ENCODE measurements around the gene TP53. TPM values are rescaled to one million over a fixed set of nuclear protein-coding genes. Genes with fewer than 3 reads are reported as not detected.
"Not testable (repeated sequence)": the region's sequence is repeated elsewhere in the genome, so short reads cannot be mapped to it uniquely, and the experiment has no call there.

The TP53 gene
- total RNA-seq, 1 donor: 9.9 TPM

- Histone ChIP-seq H3K4me1 (ENCODE audit: insufficient read depth, low read length) (no peaks in the 10 kb centered on the region), H3K4me3 (ENCODE audit: low read length) (no peak overlapping the region), H3K27me3 (ENCODE audit: insufficient read depth, low read length) (peaks cover 13% of the 10 kb centered on the region), H3K9me3 (ENCODE audit: low read depth, low read length) (no peaks in the 10 kb centered on the region)
These were observed 30.2 kb downstream of the TP53 start for GRCh38 chr17:7656958-7657609.

DNA sequence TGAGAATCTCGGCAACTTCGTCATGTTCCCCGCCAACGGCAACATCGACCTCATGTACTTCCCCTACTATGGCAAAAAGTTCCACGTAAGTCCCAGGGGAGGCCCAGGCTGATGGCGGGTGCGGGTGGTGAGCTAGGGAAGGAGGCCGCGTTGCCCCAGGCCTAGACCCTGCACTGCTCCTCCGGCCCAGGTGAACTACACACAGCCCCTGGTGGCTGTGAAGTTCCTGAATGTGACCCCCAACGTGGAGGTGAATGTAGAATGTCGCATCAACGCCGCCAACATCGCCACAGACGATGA lies 31.8 kb downstream of the TP53 start:
- H3K4me3 ChIP-seq (ENCODE audit: low read length): no peak overlapping the region
- H3K27me3 ChIP-seq (ENCODE audit: insufficient read depth, low read length): peaks cover 25% of the 10 kb centered on the region
- H3K4me1 ChIP-seq (ENCODE audit: insufficient read depth, low read length): peaks cover 10% of the 10 kb centered on the region
- H3K9me3 ChIP-seq (ENCODE audit: low read depth, low read length): no peaks in the 10 kb centered on the region

DNA sequence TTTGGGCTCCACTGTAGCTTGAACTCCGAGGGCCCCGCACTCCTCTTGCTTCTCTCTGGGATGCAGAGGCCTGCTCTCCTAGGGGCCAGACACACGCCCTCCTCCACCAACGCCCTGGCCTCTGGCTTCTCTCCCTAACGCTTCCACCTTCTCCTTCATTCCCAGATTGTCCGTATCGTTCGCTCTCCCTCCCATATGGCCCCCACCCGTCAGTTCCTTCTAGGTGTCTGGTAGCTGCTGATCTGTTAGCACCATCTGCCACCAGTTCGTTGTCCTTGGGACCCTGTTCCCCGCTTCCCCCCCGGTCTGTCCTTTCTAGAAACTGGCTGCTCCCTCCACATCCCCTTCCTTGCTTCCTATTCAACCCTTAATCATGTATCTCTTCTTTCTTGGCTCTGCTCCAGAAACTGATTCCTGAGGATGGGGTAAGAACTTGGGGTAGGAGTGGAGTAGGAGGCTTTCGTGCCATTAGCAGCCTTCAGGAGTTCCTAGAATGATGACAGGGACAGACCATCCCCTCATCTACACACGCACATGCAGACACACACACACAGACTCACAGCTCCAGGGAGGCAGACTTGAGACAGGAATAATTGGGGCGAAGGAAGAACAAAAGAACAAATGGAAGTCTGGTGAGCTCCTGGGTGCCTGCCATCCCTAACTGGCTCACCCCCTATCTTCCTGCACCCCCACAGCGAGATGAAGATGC lies 32.3 kb downstream of the TP53 start:
- no peaks in the 10 kb centered on the region for H3K9me3 ChIP-seq (ENCODE audit: low read depth, low read length)
- peaks cover 30% of the 10 kb centered on the region for H3K27me3 ChIP-seq (ENCODE audit: insufficient read depth, low read length)
- peaks cover 16% of the 10 kb centered on the region for H3K4me1 ChIP-seq (ENCODE audit: insufficient read depth, low read length)
- H3K4me3 ChIP-seq (ENCODE audit: low read length): no peak overlapping the region

DNA sequence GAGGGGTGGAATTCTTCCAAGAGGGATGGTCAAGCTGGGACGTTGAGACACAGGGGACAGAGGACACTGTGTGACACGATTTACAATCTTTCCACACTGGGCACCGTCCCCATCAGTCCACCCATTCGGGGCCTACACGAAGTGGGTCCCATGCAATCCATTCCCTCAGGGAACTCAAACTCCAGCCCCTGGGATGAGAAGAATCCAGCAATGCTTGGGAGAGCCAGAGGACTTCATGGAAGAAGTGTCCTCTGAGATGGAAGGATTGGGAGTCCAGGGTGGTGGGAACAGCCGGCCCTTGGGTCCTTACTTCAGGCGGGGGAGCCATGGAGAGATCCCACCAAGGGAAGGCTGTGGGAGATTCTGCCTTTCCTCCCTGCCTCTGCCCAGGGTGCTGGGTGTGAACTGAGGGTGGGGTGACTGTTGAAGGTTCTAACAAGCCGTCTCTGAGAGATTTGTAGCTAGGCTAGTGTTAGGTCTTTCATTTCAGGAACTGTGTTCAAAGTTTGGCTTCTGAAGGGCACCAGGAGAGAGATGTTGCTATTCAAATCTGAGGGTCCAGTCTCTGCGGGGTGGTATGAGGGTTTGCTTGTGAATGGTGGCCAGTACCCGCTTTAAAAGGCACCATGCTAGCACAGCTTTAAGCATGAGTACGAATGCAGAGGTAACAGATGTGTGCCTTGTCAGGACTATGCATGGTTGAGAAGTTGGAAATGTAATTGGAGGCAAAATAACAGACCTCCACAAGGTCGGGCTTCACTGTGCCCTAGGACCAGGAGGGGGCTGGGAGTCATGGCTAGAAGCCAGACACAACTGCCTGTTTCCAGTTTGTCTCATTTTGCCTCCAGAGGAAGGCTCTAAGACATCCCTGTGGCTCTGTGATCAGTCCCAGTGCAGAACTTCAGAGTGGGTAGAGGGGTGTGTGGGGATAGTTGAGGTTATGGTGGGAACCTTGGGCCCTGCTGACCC lies 34.6 kb downstream of the TP53 start:
- H3K27me3 ChIP-seq (ENCODE audit: insufficient read depth, low read length): peaks cover 37% of the 10 kb centered on the region
- H3K4me3 ChIP-seq (ENCODE audit: low read length): no peak overlapping the region
- peaks cover 18% of the 10 kb centered on the region for H3K4me1 ChIP-seq (ENCODE audit: insufficient read depth, low read length)
- H3K9me3 ChIP-seq (ENCODE audit: low read depth, low read length): no peaks in the 10 kb centered on the region

DNA sequence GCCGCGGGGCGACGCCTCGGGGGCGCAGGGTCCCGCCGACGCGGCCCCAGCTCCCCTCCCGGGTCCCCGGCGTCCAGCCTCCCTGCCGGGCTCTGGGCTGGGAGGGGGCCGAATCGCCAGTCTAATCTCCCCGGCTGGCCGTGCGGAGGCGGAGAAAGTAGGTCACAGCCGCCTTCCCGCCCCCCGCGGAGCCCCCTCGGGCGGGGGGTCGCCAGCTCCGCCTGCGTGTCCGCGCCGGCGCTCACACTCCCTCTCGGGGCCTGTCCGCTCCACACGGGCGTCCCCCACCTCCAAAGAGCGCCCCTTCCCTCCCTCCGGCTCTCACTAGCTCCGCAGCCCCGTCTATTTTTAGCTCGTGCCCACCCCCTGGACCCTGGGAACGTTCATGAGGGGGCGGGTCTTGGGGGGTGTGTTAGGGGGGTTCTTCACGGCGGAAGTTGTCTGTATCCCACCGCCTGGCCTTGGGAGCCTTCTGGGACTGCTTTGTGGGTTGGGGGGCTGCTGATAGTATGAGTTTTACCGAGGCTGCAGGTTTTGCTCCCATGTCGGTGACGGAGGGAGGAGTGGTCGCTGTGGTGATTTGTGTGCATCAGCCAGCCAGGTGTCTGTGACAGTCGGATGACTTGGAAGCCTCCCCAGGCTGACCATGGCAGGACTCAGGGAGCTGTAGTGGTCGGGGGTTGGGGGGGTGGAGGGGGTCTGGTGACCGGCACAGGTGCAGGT lies 35.5 kb downstream of the TP53 start:
- peaks cover 37% of the 10 kb centered on the region for H3K27me3 ChIP-seq (ENCODE audit: insufficient read depth, low read length)
- H3K4me1 ChIP-seq (ENCODE audit: insufficient read depth, low read length): peaks cover 23% of the 10 kb centered on the region
- H3K4me3 ChIP-seq (ENCODE audit: low read length): no peak overlapping the region
- H3K9me3 ChIP-seq (ENCODE audit: low read depth, low read length): no peaks in the 10 kb centered on the region

- Histone ChIP-seq H3K4me1 (ENCODE audit: insufficient read depth, low read length) (peaks cover 29% of the 10 kb centered on the region), H3K9me3 (ENCODE audit: low read depth, low read length) (no peaks in the 10 kb centered on the region), H3K27me3 (ENCODE audit: insufficient read depth, low read length) (peaks cover 37% of the 10 kb centered on the region), H3K4me3 (ENCODE audit: low read length) (peak overlapping the region; percentile 20)
These were observed 36.1 kb downstream of the TP53 start for GRCh38 chr17:7651097-7651664.

DNA sequence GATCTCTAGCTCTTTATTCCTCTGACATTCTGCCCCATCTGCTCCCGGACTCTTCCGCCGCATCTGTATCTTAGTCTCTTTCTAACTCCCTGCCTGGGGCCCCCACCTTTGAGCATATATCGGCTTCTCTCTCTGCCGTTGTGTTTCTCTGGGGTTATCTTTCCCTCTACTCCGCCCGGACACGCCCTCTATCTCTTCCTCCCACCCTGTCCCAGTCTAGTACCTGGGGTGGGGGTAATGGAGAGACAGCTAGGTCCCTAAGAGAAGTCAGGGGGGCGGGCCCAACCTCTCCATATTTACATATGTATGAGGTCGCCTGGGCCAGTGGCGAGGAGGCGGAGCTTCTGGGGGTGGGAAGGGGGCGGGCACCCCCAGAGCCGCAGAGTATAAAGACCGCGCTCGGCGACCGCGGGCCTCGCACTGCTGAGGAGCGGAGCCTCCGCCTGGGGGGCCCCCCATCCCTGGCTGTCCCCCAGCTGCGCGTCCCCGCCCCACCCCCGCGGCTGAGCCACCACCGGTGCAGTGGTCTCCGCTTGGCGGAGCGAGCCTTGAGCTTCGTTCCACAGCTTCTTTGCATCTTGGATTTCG lies 36.7 kb downstream of the TP53 start, which contains the start of gene ATP1B2:
ATP1B2 (plus strand) TSS at position 418 of the 588 bp plus-strand sequence. CDS start 593 bp downstream, outside the sequence.
- H3K4me1 ChIP-seq (ENCODE audit: insufficient read depth, low read length): peaks cover 34% of the 10 kb centered on the region
- H3K9me3 ChIP-seq (ENCODE audit: low read depth, low read length): no peaks in the 10 kb centered on the region
- peaks cover 37% of the 10 kb centered on the region for H3K27me3 ChIP-seq (ENCODE audit: insufficient read depth, low read length)
- peak within 1 kb of the TSS; percentile 20 for H3K4me3 ChIP-seq (ENCODE audit: low read length)

GRCh38 chr17:7647018-7647417 lies 40.3 kb downstream of the TP53 start:
- no peaks in the 10 kb centered on the region for H3K9me3 ChIP-seq (ENCODE audit: low read depth, low read length)
- H3K4me1 ChIP-seq (ENCODE audit: insufficient read depth, low read length): peaks cover 51% of the 10 kb centered on the region
- peaks cover 23% of the 10 kb centered on the region for H3K27me3 ChIP-seq (ENCODE audit: insufficient read depth, low read length)
- no peak overlapping the region for H3K4me3 ChIP-seq (ENCODE audit: low read length)

DNA sequence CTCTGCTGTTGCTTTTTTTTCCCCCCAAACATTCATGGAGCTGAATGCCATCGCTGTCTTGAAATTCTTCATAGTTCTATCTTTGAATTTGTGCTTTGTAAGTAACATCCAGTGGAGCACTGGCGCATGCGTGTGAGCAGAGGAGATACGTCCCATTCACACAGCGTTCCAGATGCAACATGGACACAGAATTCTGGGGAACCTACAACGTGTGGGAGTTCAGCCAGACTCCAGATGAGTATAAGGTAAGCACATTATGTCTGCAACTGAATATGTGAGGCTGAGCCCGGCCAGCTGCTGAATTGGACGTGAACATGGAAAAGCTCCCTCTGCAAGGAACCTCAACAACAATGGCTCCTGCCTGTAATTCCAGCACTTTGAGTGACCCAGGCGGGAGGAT lies 40.8 kb downstream of the TP53 start:
- H3K4me1 ChIP-seq (ENCODE audit: insufficient read depth, low read length): peaks cover 48% of the 10 kb centered on the region
- peaks cover 18% of the 10 kb centered on the region for H3K27me3 ChIP-seq (ENCODE audit: insufficient read depth, low read length)
- H3K4me3 ChIP-seq (ENCODE audit: low read length): no peak overlapping the region
- H3K9me3 ChIP-seq (ENCODE audit: low read depth, low read length): no peaks in the 10 kb centered on the region

DNA sequence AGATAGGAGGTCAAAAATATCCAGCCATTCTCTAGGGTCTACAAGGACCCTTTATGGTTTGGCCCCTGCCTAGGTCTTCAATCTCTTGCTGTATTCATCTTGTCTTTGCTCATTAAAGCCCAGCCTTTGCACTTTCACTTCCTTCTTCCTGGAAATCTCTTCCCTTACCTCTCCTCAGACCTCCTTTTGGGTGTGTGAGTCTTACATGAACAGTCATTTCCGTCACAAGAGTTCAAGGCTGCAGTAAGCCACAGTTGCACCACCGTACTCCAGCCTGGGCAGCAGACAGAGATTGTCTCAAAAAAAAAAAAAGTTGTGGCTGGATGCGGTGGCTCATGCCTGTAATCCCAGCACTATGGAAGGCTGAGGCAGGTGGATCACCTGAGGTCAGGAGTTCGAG lies 42.5 kb downstream of the TP53 start:
- H3K4me3 ChIP-seq (ENCODE audit: low read length): no peak overlapping the region
- H3K4me1 ChIP-seq (ENCODE audit: insufficient read depth, low read length): peaks cover 33% of the 10 kb centered on the region
- no peaks in the 10 kb centered on the region for H3K9me3 ChIP-seq (ENCODE audit: low read depth, low read length)
- peaks cover 5% of the 10 kb centered on the region for H3K27me3 ChIP-seq (ENCODE audit: insufficient read depth, low read length)

DNA sequence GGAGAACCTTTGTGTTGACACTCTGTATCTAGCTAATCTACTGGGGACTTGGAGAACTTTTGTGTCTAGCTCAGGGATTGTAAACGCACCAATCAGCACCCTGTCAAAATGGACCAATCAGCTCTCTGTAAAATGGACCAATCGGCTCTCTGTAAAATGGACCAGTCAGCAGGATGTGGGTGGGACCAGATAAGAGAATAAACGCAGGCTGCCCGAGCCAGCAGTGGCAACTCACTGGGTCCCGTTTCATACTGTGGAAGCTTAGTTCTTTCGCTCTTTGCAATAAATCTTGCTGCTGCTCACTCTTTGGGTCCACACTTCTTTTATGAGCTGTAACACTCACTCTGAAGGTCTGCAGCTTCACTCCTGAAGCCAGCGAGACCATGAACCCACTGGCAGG lies 45.7 kb downstream of the TP53 start:
- peaks cover 26% of the 10 kb centered on the region for H3K4me1 ChIP-seq (ENCODE audit: insufficient read depth, low read length)
- not testable (repeated sequence) for H3K27me3 ChIP-seq (ENCODE audit: insufficient read depth, low read length); H3K9me3 ChIP-seq (ENCODE audit: low read depth, low read length); H3K4me3 ChIP-seq (ENCODE audit: low read length)

- Histone ChIP-seq H3K4me3 (ENCODE audit: low read length) (no peak overlapping the region), H3K9me3 (ENCODE audit: low read depth, low read length) (no peaks in the 10 kb centered on the region), H3K27me3 (ENCODE audit: insufficient read depth, low read length) (no peaks in the 10 kb centered on the region), H3K4me1 (ENCODE audit: insufficient read depth, low read length) (peaks cover 19% of the 10 kb centered on the region)
These were observed 46.5 kb downstream of the TP53 start for GRCh38 chr17:7640783-7641182.

DNA sequence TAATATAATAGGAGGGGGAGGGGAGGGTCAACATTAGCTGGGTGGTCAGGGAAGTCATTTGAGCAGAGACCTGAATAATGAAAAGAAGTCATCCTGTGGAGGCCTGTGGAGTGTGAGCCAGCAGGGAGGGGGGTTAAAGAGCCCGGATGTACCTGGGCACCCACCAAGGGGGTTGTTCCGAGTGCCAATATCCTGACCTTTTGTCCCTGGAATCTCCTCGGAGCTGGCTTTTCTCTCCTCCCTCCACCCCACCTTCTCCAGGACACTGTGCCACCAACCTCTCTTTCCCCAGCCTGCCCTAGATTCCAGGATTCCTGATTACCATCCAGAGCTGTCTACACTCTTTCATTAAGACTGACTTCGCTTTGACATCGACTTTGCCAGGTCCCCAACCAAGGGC lies 51.1 kb downstream of the TP53 start:
- no peaks in the 10 kb centered on the region for H3K4me1 ChIP-seq (ENCODE audit: insufficient read depth, low read length)
- H3K9me3 ChIP-seq (ENCODE audit: low read depth, low read length): no peaks in the 10 kb centered on the region
- H3K27me3 ChIP-seq (ENCODE audit: insufficient read depth, low read length): no peaks in the 10 kb centered on the region
- no peak overlapping the region for H3K4me3 ChIP-seq (ENCODE audit: low read length)

DNA sequence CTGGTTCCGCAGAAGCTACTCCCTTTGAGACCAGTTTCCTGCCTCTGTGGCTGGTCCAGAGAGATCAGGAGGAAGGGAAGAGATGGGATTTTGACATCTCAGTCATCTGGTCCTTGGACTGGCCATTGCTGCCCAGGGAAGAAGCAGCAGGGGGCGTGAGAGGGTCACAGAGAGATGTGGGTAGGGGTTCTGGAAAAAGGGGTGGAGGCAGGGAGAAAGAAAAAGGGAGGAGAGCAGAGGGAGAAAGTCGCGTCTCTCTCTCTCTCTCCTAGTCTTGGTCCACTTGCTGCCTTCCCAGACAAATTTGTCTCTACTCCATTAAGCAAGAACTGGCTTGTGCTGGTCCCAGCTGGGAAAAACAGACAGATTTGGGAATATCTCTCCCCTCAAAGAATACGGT lies 52.9 kb downstream of the TP53 start:
- Histone ChIP-seq H3K4me1 (ENCODE audit: insufficient read depth, low read length) (no peaks in the 10 kb centered on the region), H3K27me3 (ENCODE audit: insufficient read depth, low read length) (no peaks in the 10 kb centered on the region), H3K4me3 (ENCODE audit: low read length) (no peak overlapping the region), H3K9me3 (ENCODE audit: low read depth, low read length) (no peaks in the 10 kb centered on the region)

Measured in mononuclear cell (primary cell).